GM15510 (cell line): ENCODE data around the gene NOTCH3.

Source experiments
- POLR2A ChIP-seq: IDR thresholded peaks from 3 replicates; pipeline ENCODE4 v1.6.1; 2011; ENCODE audit warnings: borderline replicate concordance; ENCODE audit not compliant: insufficient read length; ENCODE audit errors: extremely low read depth

The NOTCH3 gene

DNA sequence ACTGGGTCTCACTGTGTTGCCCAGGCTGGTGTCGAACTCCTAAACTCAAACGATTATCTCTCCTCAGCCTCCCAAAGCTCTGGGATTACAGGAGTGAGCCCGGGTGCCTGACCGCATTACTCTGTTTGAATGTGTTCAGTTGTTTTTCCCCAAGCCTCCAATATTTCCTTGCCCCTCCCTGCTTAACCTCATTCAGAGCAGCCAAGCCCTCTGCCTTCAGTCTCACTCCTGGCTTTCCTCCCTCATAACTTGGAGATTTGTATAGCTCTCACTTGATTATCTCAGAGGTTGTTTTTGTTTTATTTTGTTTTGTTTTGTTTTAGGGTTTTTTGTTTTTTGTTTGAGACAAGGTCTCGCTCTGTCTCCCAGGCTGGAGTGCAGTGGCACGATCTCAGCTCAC, 20.0 kb upstream of the NOTCH3 start:
- TF ChIP-seq POLR2A, result no peak

DNA sequence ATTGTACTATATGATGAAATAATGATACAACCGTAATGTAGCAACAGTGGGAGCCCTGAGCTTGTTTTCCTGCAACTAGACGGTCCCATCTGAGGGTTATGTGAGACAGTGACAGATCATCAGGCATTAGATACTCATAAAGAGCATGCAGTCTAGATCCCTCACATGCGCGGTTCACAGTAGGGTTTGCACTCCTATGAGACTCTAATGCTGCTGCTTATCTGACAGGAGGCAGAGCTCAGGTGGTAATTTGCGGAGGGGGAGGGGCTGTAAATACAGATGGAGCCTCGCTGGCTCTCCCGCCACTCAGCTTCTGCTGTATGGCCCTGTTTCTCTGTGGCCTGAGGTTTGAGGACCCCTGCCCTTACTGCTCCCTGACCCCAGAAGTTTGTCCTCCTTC, 17.7 kb upstream of the NOTCH3 start:
- TF ChIP-seq POLR2A, result no peak

- no peak for TF ChIP-seq POLR2A
Measured at GRCh38 chr19:15216363-15216762, 15.6 kb upstream of the NOTCH3 start.

DNA sequence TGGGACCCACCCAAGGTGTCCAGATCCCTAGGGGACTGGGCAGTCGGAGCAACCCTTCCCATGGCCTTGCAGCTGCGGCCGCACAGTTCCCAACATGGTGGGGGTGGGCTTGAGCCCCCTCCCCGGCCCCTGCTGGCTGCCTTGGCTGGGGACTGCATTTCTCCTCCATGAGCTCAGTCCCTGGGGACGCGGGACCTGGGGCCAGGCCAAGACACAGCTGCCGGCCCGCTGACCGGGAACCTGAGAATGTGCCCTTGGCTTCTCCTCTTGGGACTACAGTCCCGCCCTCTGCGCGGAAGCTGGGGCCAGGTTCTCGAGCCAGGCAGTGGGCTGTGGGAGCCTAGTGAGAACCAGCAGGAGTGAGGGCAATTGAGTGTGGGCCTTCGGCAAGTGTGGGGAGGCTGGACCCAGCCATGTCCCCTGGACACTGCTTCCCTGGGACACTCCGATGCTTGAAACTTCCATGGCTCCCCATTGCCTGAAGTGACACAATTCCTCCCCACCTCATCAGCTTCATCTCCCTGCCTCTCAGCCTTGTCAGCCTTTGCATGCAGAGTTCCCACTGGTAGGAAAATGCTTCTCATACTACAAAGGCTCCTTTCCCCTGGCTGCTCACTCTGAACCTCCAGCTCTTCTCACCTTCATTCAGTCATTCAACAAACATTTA, 13.1 kb upstream of the NOTCH3 start:
- no peak for TF ChIP-seq POLR2A

DNA sequence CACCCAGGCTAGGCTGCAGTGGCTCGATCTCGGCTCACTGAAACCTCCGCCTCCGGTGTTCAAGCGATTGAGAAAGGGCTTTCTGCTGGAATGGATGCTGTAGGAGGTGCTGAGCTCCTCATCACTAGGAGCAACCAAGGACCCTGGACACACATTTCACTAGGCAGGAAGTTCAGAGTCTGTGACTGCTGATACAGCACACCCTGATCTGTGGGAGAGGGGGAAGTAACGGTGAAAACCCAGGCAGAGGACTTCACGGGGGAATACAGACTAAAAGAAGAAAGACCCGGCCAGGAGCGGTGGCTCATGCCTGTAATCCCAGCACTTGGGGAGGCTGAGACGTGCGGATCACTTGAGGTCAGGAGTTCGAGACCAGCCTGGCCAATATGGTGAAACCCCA, 11.9 kb upstream of the NOTCH3 start:
- TF ChIP-seq POLR2A, result no peak

DNA sequence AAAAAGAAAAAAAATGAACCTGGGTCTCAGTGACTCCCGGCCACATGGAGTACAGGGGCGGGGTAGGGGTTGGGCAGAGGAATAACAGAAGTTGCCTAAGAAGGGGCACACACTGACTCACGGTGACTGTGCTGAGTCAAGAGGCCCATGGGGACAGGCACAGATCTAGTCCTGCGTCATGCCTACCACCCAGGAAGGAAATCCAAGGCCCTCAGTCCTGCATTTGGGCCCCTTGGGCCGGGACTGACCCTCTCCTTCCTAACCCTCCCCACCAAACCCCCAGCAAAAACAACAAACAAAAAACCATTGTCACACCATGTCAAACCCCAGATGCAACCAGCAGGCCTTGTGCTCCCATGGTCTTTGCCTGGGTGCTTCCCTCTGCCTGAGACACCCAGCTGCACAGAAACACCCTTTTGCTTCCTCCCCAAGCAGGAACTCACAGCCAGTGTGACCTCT, 9.6 kb upstream of the NOTCH3 start:
- no peak for TF ChIP-seq POLR2A

- TF ChIP-seq POLR2A, result no peak
Measured at GRCh38 chr19:15201374-15202023, 704 bp upstream of the NOTCH3 start.

- TF ChIP-seq POLR2A, result no peak
Measured at GRCh38 chr19:15199661-15200552, 888 bp downstream of the NOTCH3 start.

DNA sequence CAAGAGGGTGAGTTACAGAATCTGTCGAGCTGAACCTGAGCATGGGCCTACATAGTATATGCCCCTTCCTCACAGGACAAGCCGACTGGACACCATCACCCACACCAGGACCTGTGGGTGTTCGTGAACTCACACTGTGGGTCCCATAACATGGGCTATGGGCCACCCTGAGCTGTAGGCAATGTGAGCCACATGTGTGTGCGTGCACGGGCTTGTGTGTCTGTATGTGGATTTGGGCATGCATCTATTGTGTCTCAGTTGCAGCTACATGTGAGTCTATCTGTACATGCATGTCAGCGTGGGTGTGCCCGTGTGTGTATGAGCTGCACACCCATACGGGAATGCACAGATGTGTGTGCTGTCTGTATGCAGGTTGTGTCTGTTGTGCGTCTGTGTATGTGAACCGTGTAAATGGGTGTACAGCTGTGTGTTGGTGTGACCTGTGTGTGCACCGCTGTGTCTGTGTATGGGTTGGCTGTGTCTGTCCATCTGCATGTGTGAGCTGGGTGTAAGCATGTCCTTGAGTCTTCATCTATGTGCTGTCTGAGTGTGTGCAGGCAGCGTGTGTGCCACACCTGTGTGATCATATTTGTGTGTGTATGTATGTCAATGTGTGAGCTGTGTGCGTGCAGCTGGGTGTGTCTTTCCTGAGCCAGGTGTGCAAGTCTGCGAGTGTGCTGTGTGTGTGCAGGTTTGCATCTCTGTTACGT, 1.7 kb downstream of the NOTCH3 start:
- TF ChIP-seq POLR2A, result no peak

DNA sequence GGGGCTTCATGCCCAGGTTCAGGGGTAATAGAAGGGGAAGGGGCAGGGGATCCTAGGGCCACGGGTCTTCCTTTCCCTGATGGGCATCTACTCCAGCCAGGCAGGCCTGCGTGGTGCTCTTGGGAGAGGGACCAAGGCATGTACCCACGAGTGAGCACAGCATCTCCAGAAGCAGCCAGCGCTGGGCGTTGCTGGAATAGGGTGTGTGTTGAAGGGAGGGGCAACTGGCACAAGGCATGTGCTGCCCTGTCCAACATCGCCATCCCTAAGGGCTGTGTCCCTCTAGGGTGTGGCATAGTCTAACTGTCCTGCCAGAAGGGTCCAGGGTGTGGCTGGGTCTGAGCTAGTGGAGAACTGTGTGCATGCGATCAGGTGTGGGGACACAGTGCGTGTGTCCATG, 2.9 kb downstream of the NOTCH3 start:
- TF ChIP-seq POLR2A, result no peak

DNA sequence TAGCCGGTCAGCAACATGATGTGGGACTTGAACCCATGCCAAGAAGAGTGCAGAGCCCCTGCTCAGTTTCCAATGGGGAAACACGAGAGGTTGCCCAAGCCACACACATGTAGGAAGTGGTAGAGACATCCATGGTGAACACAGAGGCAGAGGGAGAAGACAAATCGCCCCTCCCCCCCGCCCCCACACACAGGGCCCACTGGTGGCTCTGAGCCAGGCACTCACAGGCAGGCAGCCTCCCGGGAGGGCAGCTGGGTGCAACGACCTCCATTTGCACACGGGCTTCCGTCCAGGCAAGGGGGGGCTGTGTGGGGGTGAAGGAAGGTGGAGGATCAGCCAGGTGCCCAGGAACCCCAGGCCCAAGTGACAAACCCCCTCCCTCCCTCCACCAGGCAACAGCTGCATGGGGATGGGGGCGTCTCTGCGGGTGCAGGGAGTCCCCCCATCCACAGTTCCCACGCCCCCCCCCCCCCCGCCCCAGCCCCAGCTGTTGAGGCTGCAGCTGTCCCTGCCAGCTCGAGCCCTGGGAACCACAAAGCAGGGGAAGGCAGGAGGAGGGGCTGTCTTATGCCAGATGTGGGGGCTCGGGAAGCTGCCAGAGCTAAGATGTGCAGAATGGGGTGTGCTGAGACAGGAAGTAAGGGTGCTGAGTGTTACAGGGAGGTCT, 3.4 kb downstream of the NOTCH3 start:
- TF ChIP-seq POLR2A, result no peak

DNA sequence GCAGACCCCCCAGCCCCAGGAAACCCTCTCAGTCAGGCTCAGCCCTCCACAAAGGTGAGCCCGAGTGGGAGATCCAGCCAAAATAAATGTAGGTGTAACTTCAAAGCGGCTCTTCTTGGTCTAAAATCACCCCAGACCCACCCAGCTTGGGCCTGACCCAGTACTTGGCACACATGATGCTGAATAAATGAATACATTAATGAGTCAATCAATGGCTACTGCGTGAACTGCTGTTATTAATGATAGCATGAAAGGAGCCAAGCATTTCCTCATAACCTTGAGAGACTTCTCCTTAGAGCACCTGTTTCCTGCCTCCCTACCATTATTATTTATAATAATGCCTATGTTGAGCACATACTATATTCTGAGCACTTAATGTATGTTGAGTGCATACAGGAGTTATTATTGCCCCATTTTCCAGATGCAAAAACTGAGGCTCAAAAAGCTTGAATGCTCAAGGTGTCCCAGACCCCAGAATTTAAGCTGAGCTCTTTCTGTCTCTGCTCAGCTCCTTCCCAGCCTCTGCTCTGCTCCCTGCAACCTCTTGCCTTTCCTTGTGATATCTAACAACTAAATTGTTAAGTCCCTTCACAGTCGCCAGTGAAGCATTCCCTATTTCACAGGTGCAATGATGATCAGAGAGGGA, 4.3 kb downstream of the NOTCH3 start:
- TF ChIP-seq POLR2A, result no peak

DNA sequence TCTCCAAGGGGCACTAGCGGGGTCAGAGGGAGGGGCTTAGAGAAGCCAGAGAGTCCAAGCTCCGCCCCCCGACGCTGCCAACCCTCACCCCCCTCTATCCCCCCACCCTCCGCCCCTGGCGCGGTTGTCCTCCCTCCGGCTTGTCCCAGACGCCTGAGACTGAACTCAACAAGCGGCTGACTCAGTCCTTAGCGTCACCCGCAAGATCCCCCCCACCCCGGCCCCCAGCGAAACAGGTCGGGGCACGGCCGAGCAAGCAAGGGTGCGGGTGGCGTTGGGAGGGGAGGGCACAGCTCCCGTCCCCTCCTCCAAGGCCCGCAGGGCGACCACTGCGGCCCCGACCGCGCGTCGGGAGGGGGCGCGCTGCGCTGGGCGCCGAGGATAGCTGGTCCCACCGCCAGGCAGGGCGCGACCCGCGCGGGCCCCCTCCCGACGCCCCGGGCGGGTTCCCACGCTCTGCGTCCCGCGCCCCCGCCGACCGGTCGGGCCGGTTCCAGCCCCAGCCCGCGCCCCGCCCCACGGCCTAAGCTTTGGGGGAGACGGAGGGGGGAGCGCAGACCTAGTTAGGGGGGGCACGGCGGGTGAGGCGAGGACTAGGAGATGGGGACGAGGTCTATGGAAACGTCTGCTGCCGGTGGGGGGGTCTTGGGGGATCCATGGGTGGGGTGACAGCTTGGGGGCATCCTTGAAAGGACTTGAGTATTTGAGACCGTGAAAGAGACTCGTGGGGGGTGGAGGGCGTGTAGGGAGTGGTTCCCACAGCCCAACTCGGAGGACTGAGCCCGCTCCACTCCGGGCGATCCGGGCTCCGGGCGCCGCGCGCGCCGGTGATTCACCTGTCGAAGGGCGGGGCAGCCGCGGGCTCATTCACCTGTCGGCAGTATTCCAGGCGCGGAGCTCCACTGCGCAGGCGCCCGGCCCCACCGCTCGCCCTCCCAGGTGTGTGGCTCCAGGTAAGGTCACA, 5.1 kb downstream of the NOTCH3 start:
- TF ChIP-seq POLR2A, result no peak

DNA sequence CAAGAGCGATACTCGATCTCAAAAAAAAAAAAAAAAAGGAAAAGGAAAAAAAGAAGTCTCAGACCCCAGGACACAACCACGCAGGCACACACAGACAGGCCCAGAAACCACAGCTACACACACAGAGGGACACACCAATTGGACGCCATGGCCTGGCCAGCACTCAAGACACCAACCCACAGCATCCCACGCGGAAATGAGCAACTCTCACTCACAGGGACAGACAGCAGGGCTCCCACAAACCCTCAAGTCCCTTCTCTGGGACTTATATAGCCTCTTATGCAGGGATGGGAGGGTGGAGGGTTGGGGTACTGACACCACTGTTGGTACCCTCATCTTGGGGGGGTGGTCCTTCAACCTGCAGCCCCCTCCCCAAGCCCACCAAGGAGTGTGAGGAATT, 5.9 kb downstream of the NOTCH3 start:
- no peak for TF ChIP-seq POLR2A

DNA sequence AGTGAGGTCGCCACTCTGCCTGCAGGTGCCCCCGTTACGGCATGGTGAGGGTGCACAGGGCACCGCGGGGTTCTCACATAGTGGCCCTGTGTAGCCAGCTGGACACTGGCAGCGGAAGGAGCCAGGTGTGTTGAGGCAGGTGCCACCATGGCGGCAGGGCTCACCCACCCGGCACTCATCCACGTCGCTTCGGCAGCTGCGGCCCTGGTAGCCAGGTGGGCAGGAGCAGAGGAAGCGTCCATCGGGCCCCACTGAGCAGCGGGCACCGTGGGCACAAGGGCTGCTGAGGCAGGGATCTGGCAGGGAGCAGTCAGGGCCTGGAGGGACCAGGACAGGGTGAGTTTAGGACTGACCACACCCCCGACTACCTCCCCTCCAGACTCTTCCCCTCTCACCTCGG, 8.8 kb downstream of the NOTCH3 start:
- TF ChIP-seq POLR2A, result no peak
